K562 (cell line): Measurements from ENCODE around the gene DOK4. TPM values are rescaled to one million over a fixed set of nuclear protein-coding genes. Genes with fewer than 3 reads are reported as not detected.
A peak's percentile ranks its signal among the peaks of the same experiment; 100 is the strongest.

Source experiments
- ATAC-seq: fragments of 200-7000 bp; cut with Tn5 transposase; 3 replicates; pipeline ENCODE4 v1.9.1; 2020; ENCODE audit warnings: moderate library complexity
- BruUV-seq: library from RNA; stranded (reverse); fragments of 400-500 nt; replicated peaks from 2 replicates; lab custom pipeline; 2021; lab: Mats Ljungman, UMichigan
- CTCF ChIA-PET: fragments of 300-600 bp; formaldehyde crosslinking; extraction: SDS; loops from one replicate; lab custom pipeline; 2021; ENCODE audit warnings: low intra/inter-chr PET ratio; lab: Yijun Ruan, JAX
- POLR2A ChIA-PET: fragments of 300-600, 350-650 bp; sonication (Branson Sonifier 250); formaldehyde crosslinking; extraction: SDS; loops from one replicate; lab custom pipeline; 2021; ENCODE audit warnings: antibody characterized with exemption, inconsistent platforms; lab: Yijun Ruan, JAX
- DNase-seq, 4 experiments: peaks; one replicate each; pipeline versions ENCODE4 v3.0.0 to v3.0.0-alpha.2; 2011 to 2018; ENCODE audit warnings: low spot score in 3 of 4, mixed read lengths in 3 of 4; ENCODE audit errors: extremely low read depth in 1 of 4
- FAIRE-seq: peaks from 2 replicates; lab custom pipeline; 2011; peaks lifted over from hg19 to GRCh38; lab: Jason Lieb, UNC
- H2AFZ ChIP-seq: 2 replicates; pipeline ENCODE4 v1.6.0; 2011; ENCODE audit warnings: low read depth, low read length, control low read depth, inconsistent platforms
- H3K27ac ChIP-seq: fragments of 200-600 bp; 3 replicates; pipeline ENCODE4 v1.8.0; 2011; ENCODE audit warnings: low read depth, mild to moderate bottlenecking, control low read depth, inconsistent platforms, low read length, moderate library complexity, mixed read lengths; ENCODE audit errors: extremely low read depth
- H3K27me3 ChIP-seq, 2 experiments: fragments of 300-600 bp in 1 of 2; 2 replicates in 1 of 2; 3 replicates in 1 of 2; pipeline versions ENCODE4 v1.6.0 to v1.8.0; 2011; ENCODE audit warnings: inconsistent platforms in 2 of 2, low read length in 2 of 2, mild to moderate bottlenecking in 1 of 2, mixed read lengths in 1 of 2, moderate library complexity in 1 of 2; ENCODE audit not compliant: control insufficient read depth in 2 of 2, insufficient read depth in 2 of 2
- H3K36me3 ChIP-seq: fragments of 300-600 bp; 3 replicates; pipeline ENCODE4 v1.8.0; 2011; ENCODE audit warnings: mild to moderate bottlenecking, low read length, inconsistent platforms; ENCODE audit not compliant: control insufficient read depth, insufficient read depth
- H3K4me1 ChIP-seq, 2 experiments: fragments of 200-600 bp in 1 of 2; replicated peaks in 1 of 2; 2 replicates in 1 of 2; 3 replicates in 1 of 2; pipeline versions ENCODE4 v1.5.1 to v1.8.0; 2011; ENCODE audit warnings: inconsistent platforms in 2 of 2, low read length in 2 of 2, mild to moderate bottlenecking in 1 of 2, mixed read lengths in 1 of 2, moderate library complexity in 1 of 2; ENCODE audit not compliant: control insufficient read depth in 2 of 2, insufficient read depth in 2 of 2
- H3K4me2 ChIP-seq: 2 replicates; pipeline ENCODE4 v1.6.1; 2011; ENCODE audit warnings: low read length, control low read depth, inconsistent platforms, mixed read lengths; ENCODE audit not compliant: insufficient read depth
- H3K4me3 ChIP-seq: fragments of 200-600 bp; sonication (generic), shearing (Covaris generic); 2 replicates; pipeline ENCODE4 v1.5.1; 2016; ENCODE audit warnings: control low read depth, inconsistent platforms
- H3K79me2 ChIP-seq: fragments of 200-600 bp; 3 replicates; pipeline ENCODE4 v1.8.0; 2011; ENCODE audit warnings: low read length, inconsistent platforms; ENCODE audit not compliant: control insufficient read depth, insufficient read depth
- H3K9ac ChIP-seq, 2 experiments: 2 replicates each; pipeline versions ENCODE4 v1.6.0 to v1.6.1; 2011; ENCODE audit warnings: low read depth in 2 of 2, low read length in 2 of 2, control low read depth in 1 of 2, inconsistent platforms in 1 of 2, mild to moderate bottlenecking in 1 of 2, mixed read lengths in 1 of 2; ENCODE audit not compliant: insufficient read depth in 1 of 2
- H3K9me1 ChIP-seq: one replicate; pipeline ENCODE4 v1.6.0; 2011; ENCODE audit warnings: inconsistent platforms, mild to moderate bottlenecking, low read length, moderate library complexity; ENCODE audit not compliant: control insufficient read depth, insufficient read depth
- H3K9me3 ChIP-seq: replicated peaks from 2 replicates; pipeline ENCODE4 v1.5.1; 2011; ENCODE audit warnings: low read depth, low read length, inconsistent platforms; ENCODE audit not compliant: control insufficient read depth, insufficient read depth
- H4K20me1 ChIP-seq: replicated peaks from 2 replicates; pipeline ENCODE4 v1.6.1; 2011; ENCODE audit warnings: low read length, inconsistent platforms, mixed read lengths; ENCODE audit not compliant: control insufficient read depth, insufficient read depth
- C11orf30 ChIP-seq: fragments of 450-650 bp; IDR thresholded peaks from 2 replicates; pipeline ENCODE4 v1.6.1; 2016; ENCODE audit warnings: low read depth, mild to moderate bottlenecking
- GTF2F1 ChIP-seq: IDR thresholded peaks from 2 replicates; pipeline ENCODE4 v1.6.1; 2011; ENCODE audit warnings: low read depth, low read length, improper control_type of control experiment
- HDAC8 ChIP-seq: fragments of 450-650 bp; IDR thresholded peaks from 2 replicates; pipeline ENCODE4 v1.6.1; 2016; ENCODE audit warnings: mild to moderate bottlenecking, missing genetic modification characterization, moderate library complexity, missing compliant biosample characterization
- JUND ChIP-seq, 2 experiments: IDR thresholded peaks; 2 replicates in 1 of 2; 3 replicates in 1 of 2; pipeline ENCODE4 v1.6.1; 2011; ENCODE audit warnings: borderline replicate concordance in 2 of 2, low read depth in 2 of 2, low read length in 2 of 2, improper control_type of control experiment in 1 of 2, missing biosample characterization in 1 of 2, missing genetic modification characterization in 1 of 2, missing genetic modification reagents in 1 of 2
- KDM2B ChIP-seq: fragments of 250-450 bp; sonication (Bioruptor Pico); IDR thresholded peaks from 2 replicates; pipeline ENCODE4 v1.8.0; 2021; ENCODE audit warnings: mild to moderate bottlenecking, moderate library complexity
- MEF2A ChIP-seq: IDR thresholded peaks from 2 replicates; pipeline ENCODE4 v1.6.1; 2011; ENCODE audit warnings: low read depth, mild to moderate bottlenecking, low read length, moderate library complexity; ENCODE audit not compliant: control insufficient read depth
- MNT ChIP-seq, 2 experiments: fragments of 450-650 bp; conservative IDR thresholded peaks; 2 replicates each; pipeline ENCODE4 v1.6.1; 2017; ENCODE audit warnings: mild to moderate bottlenecking in 2 of 2, moderate library complexity in 2 of 2
- MTF1 ChIP-seq: fragments of 250-450 bp; sonication (Bioruptor Pico); IDR thresholded peaks from 2 replicates; pipeline ENCODE4 v1.9.0; 2021; ENCODE audit warnings: moderate library complexity, mild to moderate bottlenecking, inconsistent platforms, borderline replicate concordance
- POLR2B ChIP-seq: fragments of 450-650 bp; IDR thresholded peaks from 2 replicates; pipeline ENCODE4 v1.6.1; 2018; ENCODE audit warnings: low read depth; ENCODE audit not compliant: partially characterized antibody
- RFX1 ChIP-seq: fragments of 450-650 bp; IDR thresholded peaks from 2 replicates; pipeline ENCODE4 v1.6.1; 2016; ENCODE audit warnings: mild to moderate bottlenecking, moderate library complexity
- TARDBP ChIP-seq: fragments of 450-650 bp; IDR thresholded peaks from 2 replicates; pipeline ENCODE4 v1.6.1; 2016
- ZBTB17 ChIP-seq: fragments of 450-650 bp; formaldehyde crosslinking; IDR thresholded peaks from 2 replicates; pipeline ENCODE4 v1.4.0; 2020; ENCODE audit warnings: mild to moderate bottlenecking
- ZBTB7A ChIP-seq: IDR thresholded peaks from 2 replicates; pipeline ENCODE4 v1.6.1; 2011; ENCODE audit warnings: low read depth, mild to moderate bottlenecking, low read length, moderate library complexity, borderline replicate concordance; ENCODE audit not compliant: control insufficient read depth
- ZNF780A ChIP-seq: fragments of 250-450 bp; sonication (Bioruptor Pico); IDR thresholded peaks from 2 replicates; pipeline ENCODE4 v1.5.0; 2021; ENCODE audit warnings: mild to moderate bottlenecking
- WGBS: fragments of 100-300 bp; shearing (Covaris generic); methylation state at CpG from one replicate; pipeline ENCODE4 v1.1.6; 2016; ENCODE audit warnings: low coverage, mixed read lengths; ENCODE audit not compliant: insufficient coverage; ENCODE audit errors: missing lambda C conversion rate; 5-methylcytosine and 5-hydroxymethylcytosine counted together
- in situ Hi-C: fragments of 300-500 bp; cut with MboI; formaldehyde crosslinking; loops from 4 replicates; pipeline ENCODE4 v1.15.0; 2018; ENCODE audit warnings: inconsistent platforms, mixed read lengths
- intact Hi-C: fragments of 100-400 bp; cut with micrococcal nuclease; formaldehyde crosslinking; loops from 2 replicates; pipeline ENCODE4 v1.14.2; 2022
- polyA plus RNA-seq, 8 experiments: library from polyadenylated mRNA; depleted of rRNA in 4 of 8; stranded (reverse) in 5 of 8; unstranded in 3 of 8; fragments of >200 nt; fragmentation: Nextera tagmentation in 2 of 8; fragmentation: Illumina TruSeq in 1 of 8; extraction: Ambion mirVana in 2 of 8; extraction: Trizol in 1 of 8; gene quantifications; 2 replicates each; pipeline versions ENCODE4 v1.2.1 to v1.2.3, GENCODE V29; 2011 to 2014; ENCODE audit warnings: inconsistent platforms in 1 of 8, missing spikeins in 1 of 8
- total RNA-seq, 7 experiments: library from RNA; depleted of rRNA in 6 of 7; stranded (reverse); fragments of >200 nt in 6 of 7; fragmentation: Illumina TruSeq in 2 of 7; extraction: Trizol in 2 of 7; gene quantifications; 2 replicates each; pipeline versions ENCODE4 v1.2.1 to v1.2.3, GENCODE V29; 2011 to 2021; ENCODE audit warnings: low replicate concordance in 1 of 7
- TF ChIP-seq, protein P1 (sequence below): fragments of 200-800 bp; sonication (Bioruptor generic); IDR thresholded peaks from 2 replicates; pipeline ENCODE4 v1.6.1; 2017; ENCODE audit warnings: missing genetic modification characterization, missing compliant biosample characterization
- TF ChIP-seq, protein P2 (sequence below): sonication (generic); formaldehyde crosslinking; IDR thresholded peaks from 2 replicates; pipeline ENCODE4 v1.8.0; 2023; ENCODE audit warnings: mild to moderate bottlenecking, missing genetic modification reagents

Gene DOK4
- total and polyA plus RNA-seq, 9 of the 15 experiments (the other 6 are each of a cell fraction or from before 2014, with no cell fraction given) = 0.10 to 14.4 (median 8.3) TPM

DNA sequence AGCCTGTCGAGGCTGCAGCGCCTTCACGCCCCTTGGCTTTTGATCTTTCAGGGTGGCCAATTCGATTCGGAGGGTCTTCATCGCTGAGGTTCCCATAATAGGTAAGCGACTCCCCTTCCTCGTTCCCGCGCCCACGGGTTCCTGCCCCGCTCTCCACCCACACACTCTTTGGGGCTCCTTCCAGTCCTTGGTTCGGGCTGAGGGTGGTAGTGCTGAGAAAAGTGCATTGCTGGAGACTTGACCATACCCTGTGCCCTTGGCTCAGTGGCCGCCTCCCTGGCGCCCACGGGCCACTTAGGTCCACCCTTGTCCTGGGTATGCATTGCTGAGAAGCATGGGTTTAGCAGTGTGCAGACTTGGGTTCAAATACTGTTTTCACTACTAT is 23.3 kb downstream of the DOK4 start:
- CTCF ChIA-PET = interaction anchor here (0.6 to 1.8 kb wide), 3 partner anchors 56 to 498 kb away, joined by 3 to 6 read pairs (median 3); no protein-coding TSS in a partner anchor
- Histone ChIP-seq H3K27ac (peak overlapping the region; percentile 57), H2AFZ (peak overlapping the region; percentile 38; the same call in 1 of the 2 replicates), H4K20me1 (no peaks in the 10 kb centered on the region), H3K9me3 (no peaks in the 10 kb centered on the region), H3K4me3 (peak overlapping the region; percentile 64), H3K79me2 (peaks cover 28% of the 10 kb centered on the region), H3K36me3 (peaks cover 82% of the 10 kb centered on the region; the same call in 2 of the 3 replicates), H3K4me2 (peak overlapping the region; percentile 93), H3K9ac (peak overlapping the region; percentile 84 to 98), H3K9me1 (no peaks in the 10 kb centered on the region), H3K27me3 (no peaks in the 10 kb centered on the region), H3K4me1 (peaks cover 3 to 4% of the 10 kb centered on the region in 2 experiments; a peak in 3 of 5 replicates)
- in situ Hi-C loops (no loop called here), intact Hi-C loops (no loop called here)
- POLR2A ChIA-PET = interaction anchor here (0.7 to 1.7 kb wide), 6 partner anchors 8 to 171 kb away, joined by 3 to 14 read pairs (median 4); no protein-coding TSS in a partner anchor
- no TSS peak for BruUV-seq
- ATAC-seq (peak; percentile 69), FAIRE-seq (peak; percentile 15), DNase-seq (peak in 1 of 4 experiments; percentile 26)
- WGBS = under 1% methylated on average over 15 of the region's 16 CpGs
- TF ChIP-seq, protein P1, sequence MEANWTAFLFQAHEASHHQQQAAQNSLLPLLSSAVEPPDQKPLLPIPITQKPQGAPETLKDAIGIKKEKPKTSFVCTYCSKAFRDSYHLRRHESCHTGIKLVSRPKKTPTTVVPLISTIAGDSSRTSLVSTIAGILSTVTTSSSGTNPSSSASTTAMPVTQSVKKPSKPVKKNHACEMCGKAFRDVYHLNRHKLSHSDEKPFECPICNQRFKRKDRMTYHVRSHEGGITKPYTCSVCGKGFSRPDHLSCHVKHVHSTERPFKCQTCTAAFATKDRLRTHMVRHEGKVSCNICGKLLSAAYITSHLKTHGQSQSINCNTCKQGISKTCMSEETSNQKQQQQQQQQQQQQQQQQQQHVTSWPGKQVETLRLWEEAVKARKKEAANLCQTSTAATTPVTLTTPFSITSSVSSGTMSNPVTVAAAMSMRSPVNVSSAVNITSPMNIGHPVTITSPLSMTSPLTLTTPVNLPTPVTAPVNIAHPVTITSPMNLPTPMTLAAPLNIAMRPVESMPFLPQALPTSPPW = peak; percentile 20; the same call in 1 of the 2 replicates
- TF ChIP-seq GTF2F1 (no peak), C11orf30 (no peak), ZBTB17 (CRISPR knock-in tag) (no peak), ZBTB7A (0 out of 2 replicates have a peak, but pooled peaks have one; percentile 1), KDM2B (CRISPR knock-in tag) (no peak), ZNF780A (no peak), JUND (IDR thresholded peaks at IDR 0.05; ENCODE audit: borderline replicate concordance, low read depth, low read length) (no peak), JUND (tag; IDR thresholded peaks at IDR 0.05; ENCODE audit: borderline replicate concordance, low read depth, low read length) (no peak), RFX1 (no peak), POLR2B (no peak), MNT (conservative IDR thresholded peaks at IDR 0.05) (no peak), MEF2A (no peak), TARDBP (no peak), MTF1 (no peak), HDAC8 (tag) (no peak)
- TF ChIP-seq, protein P2, sequence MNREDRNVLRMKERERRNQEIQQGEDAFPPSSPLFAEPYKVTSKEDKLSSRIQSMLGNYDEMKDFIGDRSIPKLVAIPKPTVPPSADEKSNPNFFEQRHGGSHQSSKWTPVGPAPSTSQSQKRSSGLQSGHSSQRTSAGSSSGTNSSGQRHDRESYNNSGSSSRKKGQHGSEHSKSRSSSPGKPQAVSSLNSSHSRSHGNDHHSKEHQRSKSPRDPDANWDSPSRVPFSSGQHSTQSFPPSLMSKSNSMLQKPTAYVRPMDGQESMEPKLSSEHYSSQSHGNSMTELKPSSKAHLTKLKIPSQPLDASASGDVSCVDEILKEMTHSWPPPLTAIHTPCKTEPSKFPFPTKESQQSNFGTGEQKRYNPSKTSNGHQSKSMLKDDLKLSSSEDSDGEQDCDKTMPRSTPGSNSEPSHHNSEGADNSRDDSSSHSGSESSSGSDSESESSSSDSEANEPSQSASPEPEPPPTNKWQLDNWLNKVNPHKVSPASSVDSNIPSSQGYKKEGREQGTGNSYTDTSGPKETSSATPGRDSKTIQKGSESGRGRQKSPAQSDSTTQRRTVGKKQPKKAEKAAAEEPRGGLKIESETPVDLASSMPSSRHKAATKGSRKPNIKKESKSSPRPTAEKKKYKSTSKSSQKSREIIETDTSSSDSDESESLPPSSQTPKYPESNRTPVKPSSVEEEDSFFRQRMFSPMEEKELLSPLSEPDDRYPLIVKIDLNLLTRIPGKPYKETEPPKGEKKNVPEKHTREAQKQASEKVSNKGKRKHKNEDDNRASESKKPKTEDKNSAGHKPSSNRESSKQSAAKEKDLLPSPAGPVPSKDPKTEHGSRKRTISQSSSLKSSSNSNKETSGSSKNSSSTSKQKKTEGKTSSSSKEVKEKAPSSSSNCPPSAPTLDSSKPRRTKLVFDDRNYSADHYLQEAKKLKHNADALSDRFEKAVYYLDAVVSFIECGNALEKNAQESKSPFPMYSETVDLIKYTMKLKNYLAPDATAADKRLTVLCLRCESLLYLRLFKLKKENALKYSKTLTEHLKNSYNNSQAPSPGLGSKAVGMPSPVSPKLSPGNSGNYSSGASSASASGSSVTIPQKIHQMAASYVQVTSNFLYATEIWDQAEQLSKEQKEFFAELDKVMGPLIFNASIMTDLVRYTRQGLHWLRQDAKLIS = no peak
